IMR-90 (cell line): ENCODE results near the gene MRGPRE. TPM values are rescaled to one million over a fixed set of nuclear protein-coding genes. Genes with fewer than 3 reads are reported as not detected.

Experiments used
- ATAC-seq: fragments of 200-7000 bp; cut with Tn5 transposase; 2 replicates; pipeline ENCODE4 v1.9.1; 2020; ENCODE audit warnings: low read depth, mild to moderate bottlenecking, moderate library complexity
- BruUV-seq: library from RNA; stranded (reverse); fragments of 400-500 nt; replicated peaks from 2 replicates; lab custom pipeline; 2021; lab: Mats Ljungman, UMichigan
- CTCF ChIA-PET: fragments of 300-600 bp; formaldehyde crosslinking; extraction: SDS; loops from one replicate; lab custom pipeline; 2021; ENCODE audit warnings: antibody characterized with exemption; lab: Yijun Ruan, JAX
- POLR2A ChIA-PET: fragments of 300-600 bp; sonication (Branson Sonifier 250); formaldehyde crosslinking; loops from one replicate; lab custom pipeline; 2022; ENCODE audit warnings: antibody characterized with exemption; ENCODE audit not compliant: unreplicated experiment; lab: Charles Lee
- DNase-seq: peaks from one replicate; pipeline ENCODE4 v3.0.0; 2013
- H2AFZ ChIP-seq: replicated peaks from 2 replicates; pipeline ENCODE3; 2013; ENCODE audit warnings: low read length, mild to moderate bottlenecking; ENCODE audit not compliant: poor library complexity
- H2AK5ac ChIP-seq: 2 replicates; pipeline ENCODE4 v1.6.1; 2013; ENCODE audit warnings: low read depth, low read length, inconsistent platforms
- H2AK9ac ChIP-seq: replicated peaks from 2 replicates; pipeline ENCODE3; 2013; ENCODE audit warnings: mild to moderate bottlenecking, low read depth, low read length, moderate library complexity; ENCODE audit not compliant: poor library complexity
- H2BK120ac ChIP-seq: 2 replicates; pipeline ENCODE4 v1.6.1; 2013; ENCODE audit warnings: low read depth, low read length, inconsistent platforms
- H2BK15ac ChIP-seq: 3 replicates; pipeline ENCODE4 v1.6.1; 2013; ENCODE audit warnings: low read depth, low read length, inconsistent platforms
- H2BK20ac ChIP-seq: 2 replicates; pipeline ENCODE4 v1.6.1; 2013; ENCODE audit warnings: low read depth, mild to moderate bottlenecking, inconsistent platforms, low read length, moderate library complexity
- H2BK5ac ChIP-seq: 2 replicates; pipeline ENCODE4 v1.6.1; 2013; ENCODE audit warnings: mild to moderate bottlenecking, low read depth, low read length, inconsistent platforms; ENCODE audit not compliant: poor library complexity, severe bottlenecking
- H3K14ac ChIP-seq: replicated peaks from 2 replicates; pipeline ENCODE4 v1.6.1; 2013; ENCODE audit warnings: low read depth, low read length, inconsistent platforms
- H3K18ac ChIP-seq: 2 replicates; pipeline ENCODE4 v1.6.1; 2013; ENCODE audit warnings: low read depth, low read length, control low read depth
- H3K23ac ChIP-seq: 2 replicates; pipeline ENCODE4 v1.6.1; 2013; ENCODE audit warnings: low read depth, low read length, inconsistent platforms
- H3K27ac ChIP-seq: 2 replicates; pipeline ENCODE4 v1.5.1; 2013; ENCODE audit warnings: mild to moderate bottlenecking, control low read depth, low read length; ENCODE audit not compliant: insufficient read depth
- H3K27me3 ChIP-seq: 2 replicates; pipeline ENCODE4 v1.6.1; 2013; ENCODE audit warnings: low read length; ENCODE audit not compliant: control insufficient read depth, insufficient read depth
- H3K36me3 ChIP-seq: 2 replicates; pipeline ENCODE4 v1.6.1; 2013; ENCODE audit warnings: low read length, mixed read lengths; ENCODE audit not compliant: control insufficient read depth, insufficient read depth
- H3K4ac ChIP-seq: 2 replicates; pipeline ENCODE4 v1.6.1; 2013; ENCODE audit warnings: low read depth, low read length, inconsistent platforms
- H3K4me1 ChIP-seq: 2 replicates; pipeline ENCODE4 v1.6.1; 2013; ENCODE audit warnings: low read length, mixed read lengths; ENCODE audit not compliant: control insufficient read depth, insufficient read depth
- H3K4me2 ChIP-seq: 2 replicates; pipeline ENCODE4 v1.6.1; 2013; ENCODE audit warnings: low read depth, mild to moderate bottlenecking, control low read depth, low read length, moderate library complexity
- H3K4me3 ChIP-seq: 2 replicates; pipeline ENCODE4 v1.5.1; 2013; ENCODE audit warnings: low read depth, mild to moderate bottlenecking, control low read depth, low read length, moderate library complexity; ENCODE audit not compliant: insufficient read depth
- H3K56ac ChIP-seq: 2 replicates; pipeline ENCODE4 v1.6.1; 2013; ENCODE audit warnings: low read length, inconsistent platforms; ENCODE audit not compliant: insufficient read depth; ENCODE audit errors: extremely low read depth
- H3K79me1 ChIP-seq, 2 experiments: 2 replicates each; pipeline ENCODE4 v1.6.1; 2013; ENCODE audit warnings: low read length in 2 of 2, inconsistent platforms in 1 of 2, low read depth in 1 of 2
- H3K9ac ChIP-seq: 2 replicates; pipeline ENCODE4 v1.6.1; 2013; ENCODE audit warnings: low read depth, low read length, control low read depth
- H3K9me1 ChIP-seq: 2 replicates; pipeline ENCODE4 v1.6.1; 2013; ENCODE audit warnings: low read length, inconsistent platforms; ENCODE audit not compliant: insufficient read depth
- H3K9me3 ChIP-seq: 2 replicates; pipeline ENCODE4 v1.6.1; 2013; ENCODE audit warnings: low read length; ENCODE audit not compliant: control insufficient read depth, insufficient read depth
- H4K20me1 ChIP-seq: 2 replicates; pipeline ENCODE4 v1.6.1; 2013; ENCODE audit warnings: low read length, inconsistent platforms; ENCODE audit not compliant: insufficient read depth
- H4K5ac ChIP-seq: 2 replicates; pipeline ENCODE4 v1.6.1; 2013; ENCODE audit warnings: mild to moderate bottlenecking, low read depth, low read length, control low read depth
- H4K8ac ChIP-seq, 2 experiments: 2 replicates each; pipeline ENCODE4 v1.6.1; 2013; ENCODE audit warnings: low read depth in 2 of 2, low read length in 2 of 2, control low read depth in 1 of 2, inconsistent platforms in 1 of 2
- H4K91ac ChIP-seq: 2 replicates; pipeline ENCODE4 v1.6.1; 2013; ENCODE audit warnings: low read depth, low read length, inconsistent platforms; ENCODE audit not compliant: insufficient read depth
- CEBPB ChIP-seq: IDR thresholded peaks from 2 replicates; pipeline ENCODE4 v1.6.1; 2012; ENCODE audit warnings: low read depth, low read length, improper control_type of control experiment
- CHD1 ChIP-seq: IDR thresholded peaks from 2 replicates; pipeline ENCODE4 v1.6.1; 2012; ENCODE audit warnings: low read depth, low read length, improper control_type of control experiment
- MXI1 ChIP-seq: IDR thresholded peaks from 2 replicates; pipeline ENCODE4 v1.6.1; 2012; ENCODE audit warnings: low read depth, mild to moderate bottlenecking, low read length, moderate library complexity, borderline replicate concordance
- WGBS, 2 experiments: methylation state at CpG; one replicate each; pipeline versions ENCODE4 v1.1.5 to v1.1.7; 2013; ENCODE audit warnings: missing lambda C conversion rate in 2 of 2; ENCODE audit not compliant: insufficient read length in 1 of 2; ENCODE audit errors: extremely low coverage in 2 of 2; 5-methylcytosine and 5-hydroxymethylcytosine counted together
- dilution Hi-C: fragments of 300-500 bp; cut with HindIII; formaldehyde crosslinking; loops from one replicate; pipeline ENCODE4 v1.14.3; 2018; ENCODE audit warnings: low sequenced_read_pairs; ENCODE audit not compliant: unreplicated experiment
- in situ Hi-C: fragments of 300-500 bp; cut with MboI; formaldehyde crosslinking; loops from 3 replicates; pipeline ENCODE4 v1.14.3; 2019; ENCODE audit warnings: low sequenced_read_pairs, inconsistent platforms, mixed read lengths
- intact Hi-C: fragments of 100-400 bp; cut with micrococcal nuclease; formaldehyde crosslinking; loops from 2 replicates; pipeline ENCODE4 v1.10.0; 2022
- polyA plus RNA-seq, 3 experiments: library from polyadenylated mRNA; depleted of rRNA; stranded (reverse); fragments of >200 nt; gene quantifications; 2 replicates each; pipeline ENCODE4 v1.2.3, GENCODE V29; 2012; ENCODE audit warnings: low replicate concordance in 1 of 3
- total RNA-seq: library from RNA; depleted of rRNA; stranded (reverse); fragments of >200 nt; gene quantifications from 2 replicates; pipeline ENCODE4 v1.2.3, GENCODE V29; 2012

The MRGPRE gene
- total and polyA plus RNA-seq, 2 of the 4 experiments (the other 2 are of a cell fraction), result not detected

GRCh38 chr11:3184732-3185347 lies 47.4 kb downstream of the MRGPRE start:
- no peak overlapping the region for H2AFZ ChIP-seq
- H3K23ac ChIP-seq, result no peak overlapping the region
- no peak overlapping the region for H2BK20ac ChIP-seq
- no peaks in the 10 kb centered on the region for H3K9me3 ChIP-seq
- H2BK120ac ChIP-seq, result no peak overlapping the region
- H2AK9ac ChIP-seq, result no peak overlapping the region
- BruUV-seq, result no TSS peak
- H4K5ac ChIP-seq, result no peak overlapping the region
- dilution Hi-C loops, result no loop called here
- no peak for DNase-seq
- H3K4me3 ChIP-seq, result no peak overlapping the region
- ChIA-PET POLR2A (no interaction called here), CTCF (no interaction called here)
- peaks cover 34% of the 10 kb centered on the region for H3K27me3 ChIP-seq
- no peak overlapping the region for H3K56ac ChIP-seq
- no peak overlapping the region for H3K4me2 ChIP-seq
- H3K9me1 ChIP-seq, result no peaks in the 10 kb centered on the region
- no peak overlapping the region for H3K18ac ChIP-seq
- H4K8ac ChIP-seq, result no peak overlapping the region
- intact Hi-C loops, result no loop called here
- no peaks in the 10 kb centered on the region for H3K4me1 ChIP-seq
- H3K14ac ChIP-seq, result no peak overlapping the region
- no peaks in the 10 kb centered on the region for H3K36me3 ChIP-seq
- no peaks in the 10 kb centered on the region for H4K20me1 ChIP-seq
- no peak overlapping the region for H2AK5ac ChIP-seq
- in situ Hi-C loops, result no loop called here
- TF ChIP-seq CEBPB, result no peak
- no peak for TF ChIP-seq MXI1
- TF ChIP-seq CHD1, result no peak
- H3K79me1 ChIP-seq, result no peaks in the 10 kb centered on the region
- H3K27ac ChIP-seq, result no peak overlapping the region
- H2BK5ac ChIP-seq, result no peak overlapping the region
- H3K4ac ChIP-seq, result no peak overlapping the region
- H3K9ac ChIP-seq, result no peak overlapping the region
- H2BK15ac ChIP-seq, result no peak overlapping the region
- WGBS, 2 experiments, result no CpG with 5 or more reads among the region's 11 CpGs
- ATAC-seq, result no peak
- no peak overlapping the region for H4K91ac ChIP-seq
